A549 treated with DMSO at 1 μM for 4 hours (cell line): Measurements from ENCODE around the gene JARID2. TPM values are rescaled to one million over a fixed set of nuclear protein-coding genes. Genes with fewer than 3 reads are reported as not detected.

Experiments
- total RNA-seq: library from RNA; stranded (reverse); fragments of 200-300 nt; extraction: Qiagen RNA extraction; gene quantifications from 5 replicates; pipeline ENCODE4 v1.2.3, GENCODE V29; 2022; ENCODE audit warnings: low read depth

Gene JARID2
- 8.8 to 10.9 TPM (median 10.5 TPM) in 5 replicates for total RNA-seq

DNA sequence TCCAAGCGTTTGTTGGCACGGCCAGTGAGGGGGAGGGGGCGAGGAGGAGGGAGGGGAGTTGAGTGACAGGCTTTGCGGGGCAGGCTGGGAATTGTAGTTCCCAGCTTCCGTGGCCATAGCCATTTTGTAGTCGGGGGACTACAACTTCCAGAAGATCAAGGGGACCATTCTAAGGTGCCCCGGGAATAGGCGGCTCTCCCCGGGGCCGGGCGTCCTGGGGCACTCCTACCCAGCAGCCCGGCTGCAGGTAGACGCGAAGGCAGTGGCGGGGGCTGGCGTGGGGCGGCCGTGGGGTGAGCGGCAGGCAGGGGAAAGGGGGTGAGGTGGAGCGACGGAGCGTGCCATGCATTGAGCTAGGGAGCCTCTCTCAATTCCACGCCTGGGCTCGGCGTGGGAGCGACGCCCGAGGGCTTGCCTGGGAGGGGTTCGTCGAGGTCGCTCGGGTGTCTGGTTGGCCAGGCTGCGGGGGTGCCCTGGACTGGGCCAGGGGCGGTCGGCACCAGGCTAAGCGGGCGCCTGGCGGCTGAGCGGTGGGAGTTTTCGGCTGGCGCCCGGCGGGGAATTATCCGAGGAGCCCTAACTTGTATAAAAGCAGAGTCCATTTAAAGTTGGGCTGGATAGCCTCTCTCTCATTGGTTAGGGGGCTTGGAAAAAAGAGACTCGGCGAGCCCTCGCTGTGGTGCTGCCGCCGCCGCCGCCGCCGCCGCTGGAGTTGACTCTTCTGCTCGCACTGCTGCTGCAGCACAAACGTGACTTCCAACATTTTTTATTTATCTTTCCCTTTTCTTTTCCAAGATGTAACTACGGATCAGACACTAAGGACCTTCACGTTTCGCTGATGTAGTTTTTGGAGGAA, at the start of gene JARID2:
Gene JARID2 (plus strand): TSS at position 709 of the 856 bp plus-strand sequence. CDS start 471 bp downstream, outside the sequence.

